Sciatic nerve (tissue), 1 donor: ENCODE data around the gene OPA1. TPM values are rescaled to one million over a fixed set of nuclear protein-coding genes. Genes with fewer than 3 reads are reported as not detected.

Experiments
- total RNA-seq: library from RNA; stranded (reverse); fragmentation: NEBNext Ultra II Directional; extraction: Animal tissue kit (Norgen Biotek cat#: 25700); gene quantifications from one replicate; pipeline ENCODE4 v1.2.1, GENCODE V29; 2021
- donor health status: DM: no; HTN: no; CAD: no.

OPA1 gene
- total RNA-seq, 1 donor from 2014 or later: 67.7 TPM

Other genes with a start within 250 kb of the OPA1 start
- not detected for gene ATP13A5, start 214.5 kb upstream of the OPA1 start, total RNA-seq
- 1.2 TPM for gene ATP13A4, start 38.3 kb upstream of the OPA1 start, total RNA-seq